T follicular helper cell (primary cell): Measurements from ENCODE around the gene TMEM184B.

Source experiments
- DNase-seq: peaks from one replicate; pipeline ENCODE4 v3.0.0-alpha.2; 2020; ENCODE audit warnings: low read depth

The TMEM184B gene

GRCh38 chr22:38205261-38206128 is 67.3 kb downstream of the TMEM184B start:
- no peak for DNase-seq

GRCh38 chr22:38204784-38205183 is 68.0 kb downstream of the TMEM184B start:
- no peak for DNase-seq

- DNase-seq: no peak
Measured at GRCh38 chr22:38203855-38204514, 68.8 kb downstream of the TMEM184B start.

- no peak for DNase-seq
Measured at GRCh38 chr22:38203090-38203810, 69.6 kb downstream of the TMEM184B start.

GRCh38 chr22:38202437-38203089 is 70.2 kb downstream of the TMEM184B start:
- DNase-seq: no peak

GRCh38 chr22:38201711-38202436 is 70.9 kb downstream of the TMEM184B start, which contains the start of gene MAFF:
TSS of gene MAFF (plus strand) at chr22:38201994. CDS start at chr22:38213854, 11,860 bp downstream.
- peak; percentile 80 for DNase-seq

- no peak for DNase-seq
Measured at GRCh38 chr22:38201371-38201710, 71.5 kb downstream of the TMEM184B start.

GRCh38 chr22:38199826-38200559 is 72.8 kb downstream of the TMEM184B start:
- no peak for DNase-seq

GRCh38 chr22:38196791-38197419 is 75.9 kb downstream of the TMEM184B start:
- no peak for DNase-seq

GRCh38 chr22:38193580-38193979 is 79.2 kb downstream of the TMEM184B start:
- DNase-seq: no peak

- no peak for DNase-seq
Measured at GRCh38 chr22:38192475-38192863, 80.3 kb downstream of the TMEM184B start.

- DNase-seq: no peak
Measured at GRCh38 chr22:38191731-38192474, 80.9 kb downstream of the TMEM184B start.

- no peak for DNase-seq
Measured at GRCh38 chr22:38191055-38191454, 81.8 kb downstream of the TMEM184B start.

GRCh38 chr22:38190581-38190980 is 82.2 kb downstream of the TMEM184B start:
- no peak for DNase-seq

GRCh38 chr22:38189104-38189503 is 83.7 kb downstream of the TMEM184B start:
- no peak for DNase-seq

GRCh38 chr22:38187413-38188212 is 85.2 kb downstream of the TMEM184B start:
- DNase-seq: no peak

GRCh38 chr22:38186429-38186828 is 86.4 kb downstream of the TMEM184B start:
- no peak for DNase-seq

GRCh38 chr22:38184788-38185187 is 88.0 kb downstream of the TMEM184B start:
- no peak for DNase-seq
